Renal cortical epithelial cell (primary cell): ENCODE results near the gene PLCB2. TPM values are rescaled to one million over a fixed set of nuclear protein-coding genes. Genes with fewer than 3 reads are reported as not detected.

Source experiments
- total RNA-seq: library from RNA; depleted of rRNA; stranded (reverse); fragments of >200 nt; gene quantifications from 2 replicates; pipeline ENCODE4 v1.2.3, GENCODE V29; 2014

Gene PLCB2
- total RNA-seq, 1 donor from 2014 or later: not detected

Other genes with a start within 250 kb of the PLCB2 start
- gene BMF, start 199.1 kb downstream of the PLCB2 start, total RNA-seq: 10.8 and 27.2 TPM in 2 replicates
- gene BUB1B, start 146.9 kb downstream of the PLCB2 start, total RNA-seq: 1.8 and 11.6 TPM in 2 replicates
- 3.4 and 6.1 TPM in 2 replicates for gene PAK6, start 68.9 kb downstream of the PLCB2 start, total RNA-seq
- 0.05 TPM in 1 of 2 replicates, not detected in the other for gene ANKRD63, start 24.9 kb downstream of the PLCB2 start, total RNA-seq
- 11.5 and 13.5 TPM in 2 replicates for gene INAFM2, start 15.8 kb upstream of the PLCB2 start, total RNA-seq
- 59.2 and 165 TPM in 2 replicates for gene CCDC9B, start 33.0 kb upstream of the PLCB2 start, total RNA-seq
- not detected in 2 replicates for gene PHGR1, start 43.1 kb upstream of the PLCB2 start, total RNA-seq
- 0.17 and 0.25 TPM in 2 replicates for gene DISP2, start 50.3 kb upstream of the PLCB2 start, total RNA-seq
- gene KNSTRN, start 74.8 kb upstream of the PLCB2 start, total RNA-seq: 34.2 and 58.5 TPM in 2 replicates
- 37.5 and 68.8 TPM in 2 replicates for gene IVD, start 97.9 kb upstream of the PLCB2 start, total RNA-seq
- gene BAHD1, start 133.0 kb upstream of the PLCB2 start, total RNA-seq: 6.8 and 17.5 TPM in 2 replicates
- gene CHST14, start 163.0 kb upstream of the PLCB2 start, total RNA-seq: 5.2 and 18.5 TPM in 2 replicates